Measurements from ENCODE around the gene MKNK1.

MKNK1 gene

GRCh38 chr1:46615088-46615487 is 11.0 kb upstream of the MKNK1 start:
- H3K27me3 ChIP-seq (ENCODE audit: control insufficient read depth, low read length): peaks cover 13% of the 10 kb centered on the region
- no peaks in the 10 kb centered on the region for H3K36me3 ChIP-seq (ENCODE audit: control insufficient read depth, low read length)
- no peak overlapping the region for H3K27ac ChIP-seq (ENCODE audit: low read depth, low read length)
- H4K20me1 ChIP-seq (ENCODE audit: control insufficient read depth, insufficient read depth, low read depth, low read length): no peaks in the 10 kb centered on the region
- H3K4me1 ChIP-seq (ENCODE audit: control insufficient read depth, low read length): peaks cover 50% of the 10 kb centered on the region
- no peak overlapping the region for H3K4me3 ChIP-seq (ENCODE audit: low read length)
- peaks cover 8% of the 10 kb centered on the region for H3F3A ChIP-seq (ENCODE audit: control insufficient read depth, insufficient read depth)
- no peaks in the 10 kb centered on the region for H3K79me2 ChIP-seq (ENCODE audit: control insufficient read depth, low read length)
- no peaks in the 10 kb centered on the region for H3K9me3 ChIP-seq (ENCODE audit: control insufficient read depth, insufficient read depth, low read length)
- H3K9me2 ChIP-seq (replicated peaks; ENCODE audit: control insufficient read depth, low read length): no peaks in the 10 kb centered on the region
- peak overlapping the region; percentile 93 for H3K4me2 ChIP-seq (ENCODE audit: low read length)
- TF ChIP-seq CTCF (IDR thresholded peaks at IDR 0.05; ENCODE audit: low read depth, low read length, poor library complexity, severe bottlenecking): no peak
- TF ChIP-seq EZH2phosphoT487 (IDR thresholded peaks at IDR 0.05; ENCODE audit: borderline replicate concordance, low read length): no peak

- H3K4me1 ChIP-seq (ENCODE audit: control insufficient read depth, low read length): peaks cover 49% of the 10 kb centered on the region
- H3K9me3 ChIP-seq (ENCODE audit: control insufficient read depth, insufficient read depth, low read length): no peaks in the 10 kb centered on the region
- no peak for TF ChIP-seq CTCF (IDR thresholded peaks at IDR 0.05; ENCODE audit: low read depth, low read length, poor library complexity, severe bottlenecking)
- TF ChIP-seq EZH2phosphoT487 (IDR thresholded peaks at IDR 0.05; ENCODE audit: borderline replicate concordance, low read length): no peak
- H3K27ac ChIP-seq (ENCODE audit: low read depth, low read length): no peak overlapping the region
- H3K9me2 ChIP-seq (replicated peaks; ENCODE audit: control insufficient read depth, low read length): no peaks in the 10 kb centered on the region
- H4K20me1 ChIP-seq (ENCODE audit: control insufficient read depth, insufficient read depth, low read depth, low read length): no peaks in the 10 kb centered on the region
- H3K4me3 ChIP-seq (ENCODE audit: low read length): no peak overlapping the region
- H3K27me3 ChIP-seq (ENCODE audit: control insufficient read depth, low read length): peaks cover 9% of the 10 kb centered on the region
- peaks cover 8% of the 10 kb centered on the region for H3F3A ChIP-seq (ENCODE audit: control insufficient read depth, insufficient read depth)
- H3K4me2 ChIP-seq (ENCODE audit: low read length): no peak overlapping the region
- no peaks in the 10 kb centered on the region for H3K36me3 ChIP-seq (ENCODE audit: control insufficient read depth, low read length)
- H3K79me2 ChIP-seq (ENCODE audit: control insufficient read depth, low read length): no peaks in the 10 kb centered on the region
These were observed 10.5 kb upstream of the MKNK1 start for GRCh38 chr1:46614604-46614984.

GRCh38 chr1:46613661-46614603 is 9.9 kb upstream of the MKNK1 start:
- H3K9me3 ChIP-seq (ENCODE audit: control insufficient read depth, insufficient read depth, low read length): no peaks in the 10 kb centered on the region
- no peaks in the 10 kb centered on the region for H3K36me3 ChIP-seq (ENCODE audit: control insufficient read depth, low read length)
- peaks cover 7% of the 10 kb centered on the region for H3K27me3 ChIP-seq (ENCODE audit: control insufficient read depth, low read length)
- H3K4me2 ChIP-seq (ENCODE audit: low read length): peak overlapping the region; percentile 6; the same call in 1 of the 2 replicates
- no peaks in the 10 kb centered on the region for H4K20me1 ChIP-seq (ENCODE audit: control insufficient read depth, insufficient read depth, low read depth, low read length)
- H3K4me3 ChIP-seq (ENCODE audit: low read length): no peak overlapping the region
- H3K4me1 ChIP-seq (ENCODE audit: control insufficient read depth, low read length): peaks cover 42% of the 10 kb centered on the region
- H3K79me2 ChIP-seq (ENCODE audit: control insufficient read depth, low read length): no peaks in the 10 kb centered on the region
- H3K27ac ChIP-seq (ENCODE audit: low read depth, low read length): no peak overlapping the region
- no peaks in the 10 kb centered on the region for H3K9me2 ChIP-seq (replicated peaks; ENCODE audit: control insufficient read depth, low read length)
- no peak for TF ChIP-seq CTCF (IDR thresholded peaks at IDR 0.05; ENCODE audit: low read depth, low read length, poor library complexity, severe bottlenecking)
- no peak for TF ChIP-seq EZH2phosphoT487 (IDR thresholded peaks at IDR 0.05; ENCODE audit: borderline replicate concordance, low read length)
- peaks cover 6% of the 10 kb centered on the region for H3F3A ChIP-seq (ENCODE audit: control insufficient read depth, insufficient read depth)

All from DOHH2 (cell line).